ENCODE measurements around the gene PAOX. TPM values are rescaled to one million over a fixed set of nuclear protein-coding genes. Genes with fewer than 3 reads are reported as not detected.
"Not testable (repeated sequence)": the region's sequence is repeated elsewhere in the genome, so short reads cannot be mapped to it uniquely, and the experiment has no call there.

Gene PAOX
- total and polyA plus RNA-seq, 8 donors, result 2.8 to 9.9 (median 3.8) TPM

- WGBS, 2 donors, result 90 to 95% methylated on average over 8 of the region's 8 CpGs
These were observed 26.9 kb downstream of the PAOX start for GRCh38 chr10:133405844-133406527.

GRCh38 chr10:133411523-133412380, 32.7 kb downstream of the PAOX start:
- H3K36me3 ChIP-seq, result peaks cover 0 to 23% (median 4%) of the 10 kb centered on the region in 3 donors
- H3K9me3 ChIP-seq, result no peaks in the 10 kb centered on the region
- H3K27ac ChIP-seq, result no peak overlapping the region
- ATAC-seq (no peak), FAIRE-seq (no peak), DNase-seq (no peak)
- H3K4me1 ChIP-seq, result no peaks in the 10 kb centered on the region
- WGBS, 2 donors, result 96 to 97% methylated on average over 7 of the region's 7 CpGs
- TF ChIP-seq CTCF (IDR thresholded peaks at IDR 0.05), result no peak
- H3K27me3 ChIP-seq, result no peaks in the 10 kb centered on the region
- intact Hi-C loops (cut with DNase I), result no loop called here
- H3K4me3 ChIP-seq, result no peak overlapping the region

More at GRCh38 chr10:133405844-133406527, 26.9 kb downstream of the PAOX start:
- FAIRE-seq (no peak), DNase-seq (no peak), ATAC-seq (no peak)
- intact Hi-C loops (cut with DNase I), result no loop called here
- H3K4me1 ChIP-seq, result no peaks in the 10 kb centered on the region
- no peak for TF ChIP-seq CTCF (IDR thresholded peaks at IDR 0.05)
- no peaks in the 10 kb centered on the region for H3K9me3 ChIP-seq
- no peaks in the 10 kb centered on the region for H3K27me3 ChIP-seq
- no peak overlapping the region for H3K4me3 ChIP-seq
- peaks cover 0 to 30% (median 0%) of the 10 kb centered on the region in 3 donors for H3K36me3 ChIP-seq
- H3K27ac ChIP-seq, result no peak overlapping the region

GRCh38 chr10:133412381-133412711, 33.3 kb downstream of the PAOX start:
- peaks cover 0 to 23% (median 4%) of the 10 kb centered on the region in 3 donors for H3K36me3 ChIP-seq
- H3K4me1 ChIP-seq, result no peaks in the 10 kb centered on the region
- no peak for FAIRE-seq
- H3K27ac ChIP-seq, result no peak overlapping the region
- no peak for TF ChIP-seq CTCF (IDR thresholded peaks at IDR 0.05)
- DNase-seq, result no peak
- no peaks in the 10 kb centered on the region for H3K9me3 ChIP-seq
- intact Hi-C loops (cut with DNase I), result no loop called here
- ATAC-seq, result no peak
- no peaks in the 10 kb centered on the region for H3K27me3 ChIP-seq
- H3K4me3 ChIP-seq, result no peak overlapping the region

- 96 to 98% methylated on average over 19 to 22 of the region's 23 CpGs for WGBS, 2 donors
- not testable (repeated sequence) for H3K4me3 ChIP-seq, ATAC-seq
These were observed 35.3 kb downstream of the PAOX start for GRCh38 chr10:133414401-133414800.

GRCh38 chr10:133415752-133416151, 36.7 kb downstream of the PAOX start:
- Histone ChIP-seq H3K4me1 (no peaks in the 10 kb centered on the region), H3K4me3 (no peak overlapping the region), H3K27ac (no peak overlapping the region), H3K36me3 (peaks cover 0 to 23% (median 4%) of the 10 kb centered on the region in 3 donors), H3K27me3 (no peaks in the 10 kb centered on the region), H3K9me3 (no peaks in the 10 kb centered on the region)
- FAIRE-seq (no peak), DNase-seq (no peak), ATAC-seq (no peak)
- TF ChIP-seq CTCF (IDR thresholded peaks at IDR 0.05), result no peak
- intact Hi-C loops (cut with DNase I), result no loop called here
- 88% methylated on average over 16 to 25 of the region's 25 CpGs for WGBS, 2 donors

More at GRCh38 chr10:133414401-133414800, 35.3 kb downstream of the PAOX start:
- H3K4me1 ChIP-seq; FAIRE-seq; H3K9me3 ChIP-seq; H3K27me3 ChIP-seq; intact Hi-C loops (cut with DNase I); H3K27ac ChIP-seq; DNase-seq: not testable (repeated sequence)
- H3K36me3 ChIP-seq, result peaks cover 0 to 23% (median 4%) of the 10 kb centered on the region in 3 donors
